HepG2 (cell line): ENCODE data around the gene TMEM100. TPM values are rescaled to one million over a fixed set of nuclear protein-coding genes. Genes with fewer than 3 reads are reported as not detected.
A peak's percentile ranks its signal among the peaks of the same experiment; 100 is the strongest.

Experiments used
- ATAC-seq: fragments of 200-7000 bp; cut with Tn5 transposase; 3 replicates; pipeline ENCODE4 v1.9.1; 2020; ENCODE audit warnings: mild to moderate bottlenecking, moderate library complexity
- BruUV-seq: library from RNA; stranded (reverse); fragments of 400-500 nt; replicated peaks from 2 replicates; lab custom pipeline; 2021; lab: Mats Ljungman, UMichigan
- CTCF ChIA-PET: fragments of 300-600 bp; formaldehyde crosslinking; extraction: SDS; loops from one replicate; lab custom pipeline; 2021; ENCODE audit warnings: low total read pairs, inconsistent platforms, low intra/inter-chr PET ratio; lab: Yijun Ruan, JAX
- POLR2A ChIA-PET: fragments of 350-600 bp; sonication (Branson Sonifier 250); formaldehyde crosslinking; loops from one replicate; lab custom pipeline; 2020; ENCODE audit warnings: antibody characterized with exemption, inconsistent platforms; lab: Yijun Ruan, JAX
- DNase-seq: peaks from one replicate; pipeline ENCODE4 v3.0.0-alpha.2; 2015; ENCODE audit warnings: low spot score
- FAIRE-seq: peaks from 3 replicates; lab custom pipeline; 2011; peaks lifted over from hg19 to GRCh38; lab: Jason Lieb, UNC
- H2AFZ ChIP-seq: one replicate; pipeline ENCODE4 v1.6.1; 2011; ENCODE audit warnings: low read length, inconsistent platforms
- H3K27ac ChIP-seq: fragments of 300-600 bp; 3 replicates; pipeline ENCODE4 v1.8.0; 2011; ENCODE audit warnings: mixed run types, mild to moderate bottlenecking, mixed read lengths, low read length, inconsistent platforms; ENCODE audit not compliant: insufficient read depth; ENCODE audit errors: extremely low read length
- H3K27me3 ChIP-seq, 2 experiments: fragments of 200-600 bp in 1 of 2; 2 replicates in 1 of 2; 3 replicates in 1 of 2; pipeline versions ENCODE4 v1.6.0 to v1.8.0; 2011; ENCODE audit warnings: low read length in 2 of 2, mild to moderate bottlenecking in 2 of 2, moderate library complexity in 2 of 2, inconsistent platforms in 1 of 2; ENCODE audit not compliant: insufficient read depth in 2 of 2, control insufficient read depth in 1 of 2
- H3K36me3 ChIP-seq, 2 experiments: fragments of 200-600 bp in 1 of 2; replicated peaks in 1 of 2; 2 replicates in 1 of 2; 3 replicates in 1 of 2; pipeline versions ENCODE4 v1.5.1 to v1.8.0; 2011; ENCODE audit warnings: low read length in 2 of 2, inconsistent platforms in 1 of 2; ENCODE audit not compliant: insufficient read depth in 2 of 2, control insufficient read depth in 1 of 2
- H3K4me1 ChIP-seq: 2 replicates; pipeline ENCODE4 v1.5.1; 2012; ENCODE audit warnings: low read length, inconsistent platforms; ENCODE audit not compliant: insufficient read depth
- H3K4me2 ChIP-seq: 2 replicates; pipeline ENCODE4 v1.6.0; 2011; ENCODE audit warnings: low read depth, low read length, inconsistent platforms
- H3K4me3 ChIP-seq, 3 experiments: fragments of 200-600 bp in 1 of 3; sonication (generic), shearing (Covaris generic) in 1 of 3; replicated peaks in 1 of 3; 2 replicates each; pipeline ENCODE4 v1.5.1; 2011 to 2016; ENCODE audit warnings: low read length in 3 of 3, inconsistent platforms in 2 of 3, low read depth in 2 of 3, mild to moderate bottlenecking in 2 of 3, control low read depth in 1 of 3, mixed read lengths in 1 of 3; ENCODE audit not compliant: insufficient read depth in 1 of 3
- H3K79me2 ChIP-seq: one replicate; pipeline ENCODE4 v1.6.1; 2011; ENCODE audit warnings: low read length, inconsistent platforms; ENCODE audit not compliant: insufficient read depth
- H3K9ac ChIP-seq: 2 replicates; pipeline ENCODE4 v1.6.0; 2011; ENCODE audit warnings: mild to moderate bottlenecking, low read depth, low read length, inconsistent platforms; ENCODE audit not compliant: insufficient read depth
- H3K9me3 ChIP-seq: 2 replicates; pipeline ENCODE4 v1.5.1; 2012; ENCODE audit warnings: mild to moderate bottlenecking, low read length
- H4K20me1 ChIP-seq: 2 replicates; pipeline ENCODE4 v1.6.0; 2011; ENCODE audit warnings: inconsistent platforms, mild to moderate bottlenecking, low read length, moderate library complexity; ENCODE audit not compliant: insufficient read depth
- ARID3A ChIP-seq: IDR thresholded peaks from 2 replicates; pipeline ENCODE4 v1.6.1; 2012; ENCODE audit warnings: low read depth, low read length, improper control_type of control experiment
- BRCA1 ChIP-seq: sonication (generic); formaldehyde crosslinking; IDR thresholded peaks from 2 replicates; pipeline ENCODE4 v1.4.0; 2020; ENCODE audit warnings: missing genetic modification reagents
- CAMTA2 ChIP-seq: sonication (generic); formaldehyde crosslinking; IDR thresholded peaks from 2 replicates; pipeline ENCODE4 v1.4.0; 2020; ENCODE audit warnings: mild to moderate bottlenecking, missing genetic modification reagents, borderline replicate concordance
- CEBPB ChIP-seq: IDR thresholded peaks from 2 replicates; pipeline ENCODE4 v1.6.1; 2011; ENCODE audit warnings: low read depth, low read length, improper control_type of control experiment, borderline replicate concordance
- CTCF ChIP-seq: sonication (generic); formaldehyde crosslinking; IDR thresholded peaks from 2 replicates; pipeline ENCODE4 v1.5.0; 2020; ENCODE audit warnings: mild to moderate bottlenecking, missing genetic modification reagents, moderate library complexity
- DRAP1 ChIP-seq: IDR thresholded peaks from 2 replicates; pipeline ENCODE4 v1.6.1; 2016; ENCODE audit warnings: missing genetic modification reagents, missing compliant biosample characterization
- JUN ChIP-seq: sonication (generic); formaldehyde crosslinking; IDR thresholded peaks from 2 replicates; pipeline ENCODE4 v1.4.0; 2020; ENCODE audit warnings: mild to moderate bottlenecking, missing genetic modification reagents
- MIXL1 ChIP-seq: IDR thresholded peaks from 2 replicates; pipeline ENCODE4 v1.6.1; 2016
- POGZ ChIP-seq: sonication (generic); formaldehyde crosslinking; IDR thresholded peaks from 2 replicates; pipeline ENCODE4 v1.4.0; 2020; ENCODE audit warnings: mild to moderate bottlenecking, missing genetic modification reagents
- RAD21 ChIP-seq: fragments of 450-650 bp; formaldehyde crosslinking; IDR thresholded peaks from 2 replicates; pipeline ENCODE4 v1.5.0; 2020; ENCODE audit warnings: mild to moderate bottlenecking
- SMC3 ChIP-seq: IDR thresholded peaks from 2 replicates; pipeline ENCODE4 v1.6.1; 2011; ENCODE audit warnings: low read length, improper control_type of control experiment
- STAG1 ChIP-seq: sonication (generic); formaldehyde crosslinking; IDR thresholded peaks from 2 replicates; pipeline ENCODE4 v1.4.0; 2020; ENCODE audit warnings: missing genetic modification reagents
- SYNCRIP ChIP-seq: fragments of 200-400 bp; formaldehyde crosslinking; IDR thresholded peaks from 2 replicates; pipeline ENCODE4 v1.6.1; 2018; ENCODE audit warnings: mild to moderate bottlenecking, low read depth, low read length; ENCODE audit not compliant: insufficient read depth
- ZNF280B ChIP-seq: sonication (generic); formaldehyde crosslinking; IDR thresholded peaks from 2 replicates; pipeline ENCODE4 v1.5.0; 2020; ENCODE audit warnings: missing genetic modification reagents, mild to moderate bottlenecking, borderline replicate concordance
- ZNF441 ChIP-seq: sonication (generic); formaldehyde crosslinking; IDR thresholded peaks from 2 replicates; pipeline ENCODE4 v1.7.0; 2021; ENCODE audit warnings: missing genetic modification reagents, borderline replicate concordance
- ZNF652 ChIP-seq: IDR thresholded peaks from 2 replicates; pipeline ENCODE4 v1.6.1; 2016; ENCODE audit warnings: low read depth, borderline replicate concordance
- WGBS: methylation state at CpG from one replicate; pipeline ENCODE4 v1.1.6; 2017; ENCODE audit warnings: low lambda C conversion rate; 5-methylcytosine and 5-hydroxymethylcytosine counted together
- in situ Hi-C: cut with HindIII; loops from 2 replicates; pipeline ENCODE4 v1.10.0; 2017; ENCODE audit warnings: low pct_unique_long_range_greater_than_20kb; ENCODE audit not compliant: extremely low pct_ligation_motif_present
- intact Hi-C: fragments of 100-400 bp; cut with micrococcal nuclease; formaldehyde crosslinking; loops from one replicate; pipeline ENCODE4 v1.10.0; 2022; ENCODE audit not compliant: unreplicated experiment
- polyA plus RNA-seq, 8 experiments: library from polyadenylated mRNA; depleted of rRNA in 3 of 8; stranded (reverse) in 7 of 8; unstranded in 1 of 8; fragments of >200 nt; fragmentation: Illumina TruSeq in 4 of 8; extraction: Trizol in 4 of 8; gene quantifications; 2 replicates each; pipeline versions ENCODE4 v1.2.1 to v1.2.3, GENCODE V29; 2011 to 2016; ENCODE audit warnings: low read depth in 4 of 8, missing spikeins in 1 of 8, mixed read lengths in 1 of 8; ENCODE audit not compliant: insufficient read depth in 1 of 8
- total RNA-seq, 5 experiments: library from RNA; depleted of rRNA; stranded (reverse); fragments of >200 nt; fragmentation: Illumina TruSeq; extraction: Trizol; gene quantifications; 2 replicates each; pipeline ENCODE4 v1.2.3, GENCODE V29; 2016; ENCODE audit warnings: low read depth in 1 of 5
- TF ChIP-seq, protein P1 (sequence below): sonication (generic); formaldehyde crosslinking; IDR thresholded peaks from 2 replicates; pipeline ENCODE4 v1.8.0; 2022; ENCODE audit warnings: mild to moderate bottlenecking, missing genetic modification reagents; ENCODE audit not compliant: insufficient replicate concordance

Gene TMEM100
- total and polyA plus RNA-seq, 2 of the 13 experiments (the other 11 are each of a cell fraction or from before 2014, with no cell fraction given), result not detected

- no peak overlapping the region for H3K9ac ChIP-seq
- no TSS peak for BruUV-seq
- H4K20me1 ChIP-seq, result no peaks in the 10 kb centered on the region
- H3K4me3 ChIP-seq, result no peak overlapping the region
- H3K79me2 ChIP-seq, result peaks cover 2% of the 10 kb centered on the region
- DNase-seq, result peak; percentile 68
- H3K9me3 ChIP-seq, result no peaks in the 10 kb centered on the region
- H3K27ac ChIP-seq, result no peak overlapping the region
- POLR2A ChIA-PET, result interaction anchor here (0.8 kb wide), 1 partner anchor 28 kb away, joined by 3 read pairs; no protein-coding TSS in a partner anchor
- in situ Hi-C loops, result loop anchor here (5.0 to 25.0 kb wide), 3 partner anchors 33 to 383 kb away; no protein-coding TSS in a partner anchor
- intact Hi-C loops, result loop anchor here (1.0 to 2.0 kb wide), 4 partner anchors 8 to 244 kb away; no protein-coding TSS in a partner anchor
- H2AFZ ChIP-seq, result no peak overlapping the region
- peaks cover 11 to 37% of the 10 kb centered on the region in 2 experiments for H3K36me3 ChIP-seq
- CTCF ChIA-PET, result interaction anchor here (1.5 to 2.6 kb wide), 3 partner anchors 28 to 244 kb away, joined by 10 to 45 read pairs (median 17); no protein-coding TSS in a partner anchor
- 61% methylated on average over 4 of the region's 4 CpGs for WGBS
- no peaks in the 10 kb centered on the region for H3K27me3 ChIP-seq
- peak; percentile 62 for FAIRE-seq
- peaks cover 26% of the 10 kb centered on the region for H3K4me1 ChIP-seq
- peak; percentile 67 for ATAC-seq
- H3K4me2 ChIP-seq, result no peak overlapping the region
- TF ChIP-seq CTCF (CRISPR knock-in tag) (peak; percentile 66), DRAP1 (CRISPR knock-in tag) (no peak), SYNCRIP (no peak), ZNF441 (CRISPR knock-in tag) (no peak), JUN (CRISPR knock-in tag) (no peak), SMC3 (peak; percentile 84), POGZ (no peak), STAG1 (peak; percentile 86), CAMTA2 (CRISPR knock-in tag) (no peak), RAD21 (CRISPR knock-in tag) (peak; percentile 79), BRCA1 (no peak), ZNF280B (no peak), MIXL1 (peak; percentile 54; the same call in 1 of the 2 replicates), CEBPB (no peak), ARID3A (0 out of 2 replicates have a peak, but pooled peaks have one; percentile 25), ZNF652 (0 out of 2 replicates have a peak, but pooled peaks have one; percentile 9)
- TF ChIP-seq, protein P1, sequence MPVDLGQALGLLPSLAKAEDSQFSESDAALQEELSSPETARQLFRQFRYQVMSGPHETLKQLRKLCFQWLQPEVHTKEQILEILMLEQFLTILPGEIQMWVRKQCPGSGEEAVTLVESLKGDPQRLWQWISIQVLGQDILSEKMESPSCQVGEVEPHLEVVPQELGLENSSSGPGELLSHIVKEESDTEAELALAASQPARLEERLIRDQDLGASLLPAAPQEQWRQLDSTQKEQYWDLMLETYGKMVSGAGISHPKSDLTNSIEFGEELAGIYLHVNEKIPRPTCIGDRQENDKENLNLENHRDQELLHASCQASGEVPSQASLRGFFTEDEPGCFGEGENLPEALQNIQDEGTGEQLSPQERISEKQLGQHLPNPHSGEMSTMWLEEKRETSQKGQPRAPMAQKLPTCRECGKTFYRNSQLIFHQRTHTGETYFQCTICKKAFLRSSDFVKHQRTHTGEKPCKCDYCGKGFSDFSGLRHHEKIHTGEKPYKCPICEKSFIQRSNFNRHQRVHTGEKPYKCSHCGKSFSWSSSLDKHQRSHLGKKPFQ (CRISPR knock-in tag), result no peak
Measured at GRCh38 chr17:55770196-55770870, 47.7 kb upstream of the TMEM100 start.
